PFSK-1 (cell line): ENCODE data around the gene TDRD5.

Experiments used
- POLR2AphosphoS5 ChIP-seq: IDR thresholded peaks from 2 replicates; pipeline ENCODE4 v1.6.1; 2012; ENCODE audit warnings: low read depth, mild to moderate bottlenecking, control low read depth, low read length, moderate library complexity
- REST ChIP-seq, 2 experiments: IDR thresholded peaks; 2 replicates each; pipeline versions ENCODE4 v1.6.1 to v1.8.0; 2011 to 2012; ENCODE audit warnings: low read depth in 2 of 2, low read length in 2 of 2, control low read depth in 1 of 2, inconsistent platforms in 1 of 2, mild to moderate bottlenecking in 1 of 2, moderate library complexity in 1 of 2; ENCODE audit not compliant: insufficient read depth in 1 of 2
- TAF1 ChIP-seq: IDR thresholded peaks from 2 replicates; pipeline ENCODE4 v1.6.1; 2012; ENCODE audit warnings: low read length, control low read depth, borderline replicate concordance; ENCODE audit not compliant: insufficient read depth

GRCh38 chr1:179548666-179549367 lies 42.8 kb upstream of the TDRD5 start:
- TF ChIP-seq REST (IDR thresholded peaks at IDR 0.05; ENCODE audit: insufficient read depth in 1 of 2, low read depth in 2 of 2, low read length in 2 of 2): no peak
- TF ChIP-seq TAF1: no peak
- no peak for TF ChIP-seq POLR2AphosphoS5
